G401.6 (cell line): ENCODE measurements around the gene IRGQ.

Experiments
- FAIRE-seq: peaks from 2 replicates; lab custom pipeline; 2012; peaks lifted over from hg19 to GRCh38; lab: Jason Lieb, UNC

Gene IRGQ

GRCh38 chr19:43538922-43539321 is 57.0 kb downstream of the IRGQ start:
- peak; percentile 45 for FAIRE-seq

- no peak for FAIRE-seq
These were observed 60.8 kb downstream of the IRGQ start for GRCh38 chr19:43534816-43535761.
